Dermis lymphatic vessel endothelial cell (primary cell): ENCODE data around the gene DYRK3. TPM values are rescaled to one million over a fixed set of nuclear protein-coding genes. Genes with fewer than 3 reads are reported as not detected.

Experiments used
- total RNA-seq: library from RNA; depleted of rRNA; stranded (reverse); fragments of >200 nt; gene quantifications from 2 replicates; pipeline ENCODE4 v1.2.1, GENCODE V29; 2014

DYRK3 gene
- total RNA-seq = 22.6 and 24.9 TPM in 2 replicates

GRCh38 chr1:206635080-206635977 lies at the start of gene DYRK3:
TSS of gene DYRK3 (plus strand) at chr1:206635536. CDS start at chr1:206635704, 168 bp downstream.

GRCh38 chr1:206612129-206612876 lies 23.0 kb upstream of the DYRK3 start, which contains the start of gene EIF2D:
TSS of gene EIF2D (minus strand) at chr1:206612465. CDS start at chr1:206612342, 123 bp downstream.

GRCh38 chr1:206684478-206685333 lies 49.4 kb downstream of the DYRK3 start, which contains the start of gene MAPKAPK2:
TSS of gene MAPKAPK2 (plus strand) at chr1:206684905. CDS start at chr1:206685230, 325 bp downstream.

Other genes with a start within 250 kb of the DYRK3 start
- gene IKBKE, start 165.1 kb upstream of the DYRK3 start, total RNA-seq = 13.0 and 19.3 TPM in 2 replicates
- gene RASSF5, start 128.0 kb upstream of the DYRK3 start, total RNA-seq = 0.09 and 0.11 TPM in 2 replicates
- 43.3 and 47.2 TPM in 2 replicates for gene EIF2D, start 23.1 kb upstream of the DYRK3 start, total RNA-seq
- gene MAPKAPK2, start 49.4 kb downstream of the DYRK3 start, total RNA-seq = 29.4 and 36.5 TPM in 2 replicates
- not detected in 2 replicates for gene IL19, start 135.2 kb downstream of the DYRK3 start, total RNA-seq
- gene IL10, start 137.0 kb downstream of the DYRK3 start, total RNA-seq = not detected in 2 replicates
- not detected in 2 replicates for gene IL20, start 230.1 kb downstream of the DYRK3 start, total RNA-seq